Activated CD4-positive, alpha-beta T cell treated with anti-CD3 and anti-CD28 coated beads, Interleukin-2, amount 10 ng/mL, durations not matched to agents 24 days and 14 days (primary cell): Measurements from ENCODE around the gene ARHGEF11. TPM values are rescaled to one million over a fixed set of nuclear protein-coding genes. Genes with fewer than 3 reads are reported as not detected.
"Not testable (repeated sequence)": the region's sequence is repeated elsewhere in the genome, so short reads cannot be mapped to it uniquely, and the experiment has no call there.

ENCODE experiments used
- DNase-seq: peaks from one replicate; pipeline ENCODE4 v3.0.0; 2022
- H3K27ac Mint-ChIP-seq: one replicate; pipeline ENCODE4 v1.8.0; 2022; ENCODE audit warnings: mild to moderate bottlenecking, mixed read lengths
- H3K27me3 Mint-ChIP-seq: one replicate; pipeline ENCODE4 v1.8.0; 2022; ENCODE audit warnings: mixed read lengths
- H3K36me3 Mint-ChIP-seq: one replicate; pipeline ENCODE4 v1.8.0; 2022; ENCODE audit warnings: low read depth, mild to moderate bottlenecking, mixed read lengths
- H3K4me1 Mint-ChIP-seq: one replicate; pipeline ENCODE4 v1.8.0; 2021; ENCODE audit warnings: mixed read lengths
- H3K4me3 Mint-ChIP-seq: one replicate; pipeline ENCODE4 v1.8.0; 2022; ENCODE audit warnings: mild to moderate bottlenecking, moderate library complexity, mixed read lengths
- H3K9me3 Mint-ChIP-seq: one replicate; pipeline ENCODE4 v1.8.0; 2021; ENCODE audit warnings: mixed read lengths
- intact Hi-C: fragments of 100-400 bp; cut with micrococcal nuclease; formaldehyde crosslinking; loops from one replicate; pipeline ENCODE4 v1.15.1; 2023
- total RNA-seq: library from RNA; stranded (reverse); gene quantifications from 2 replicates; pipeline ENCODE4 v1.2.3, GENCODE V29; 2022

Gene ARHGEF11
- total RNA-seq, 1 donor from 2014 or later, result 1.9 TPM

GRCh38 chr1:156933136-156933535 is 112.4 kb downstream of the ARHGEF11 start:
- DNase-seq, result no peak
- intact Hi-C loops, result no loop called here
- Mint-ChIP-seq H3K9me3 (no peaks in the 10 kb centered on the region), H3K27me3 (peaks cover 28% of the 10 kb centered on the region), H3K36me3 (peaks cover under 1% of the 10 kb centered on the region), H3K4me3 (no peak overlapping the region), H3K4me1 (peaks cover 6% of the 10 kb centered on the region), H3K27ac (no peak overlapping the region)

GRCh38 chr1:156931974-156932710 is 113.4 kb downstream of the ARHGEF11 start:
- H3K27me3 Mint-ChIP-seq, result peaks cover 37% of the 10 kb centered on the region
- DNase-seq, result no peak
- no peaks in the 10 kb centered on the region for H3K36me3 Mint-ChIP-seq

GRCh38 chr1:156931211-156931952 is 114.2 kb downstream of the ARHGEF11 start:
- Mint-ChIP-seq H3K27me3 (peaks cover 45% of the 10 kb centered on the region), H3K36me3 (no peaks in the 10 kb centered on the region), H3K9me3 (no peaks in the 10 kb centered on the region), H3K4me1 (peaks cover 15% of the 10 kb centered on the region), H3K27ac (no peak overlapping the region), H3K4me3 (peak overlapping the region; percentile 2)
- no peak for DNase-seq
- intact Hi-C loops, result no loop called here

More at GRCh38 chr1:156931974-156932710, 113.4 kb downstream of the ARHGEF11 start:
- no peaks in the 10 kb centered on the region for H3K9me3 Mint-ChIP-seq
- no peak overlapping the region for H3K27ac Mint-ChIP-seq
- H3K4me1 Mint-ChIP-seq, result peaks cover 12% of the 10 kb centered on the region
- no peak overlapping the region for H3K4me3 Mint-ChIP-seq
- intact Hi-C loops, result no loop called here

- peaks cover 54% of the 10 kb centered on the region for H3K27me3 Mint-ChIP-seq
- DNase-seq, result no peak
- H3K9me3 Mint-ChIP-seq, result no peaks in the 10 kb centered on the region
- no peak overlapping the region for H3K4me3 Mint-ChIP-seq
- intact Hi-C loops, result no loop called here
- H3K27ac Mint-ChIP-seq, result no peak overlapping the region
- H3K36me3 Mint-ChIP-seq, result no peaks in the 10 kb centered on the region
- H3K4me1 Mint-ChIP-seq, result peaks cover 21% of the 10 kb centered on the region
Measured at GRCh38 chr1:156930483-156930882, 115.1 kb downstream of the ARHGEF11 start.

- peaks cover 62% of the 10 kb centered on the region for H3K27me3 Mint-ChIP-seq
- H3K27ac Mint-ChIP-seq, result no peak overlapping the region
- DNase-seq, result no peak
- no peaks in the 10 kb centered on the region for H3K9me3 Mint-ChIP-seq
- no peak overlapping the region for H3K4me3 Mint-ChIP-seq
- H3K4me1 Mint-ChIP-seq, result peaks cover 21% of the 10 kb centered on the region
- H3K36me3 Mint-ChIP-seq, result no peaks in the 10 kb centered on the region
- intact Hi-C loops, result loop anchor here (2.0 to 10.0 kb wide), 4 partner anchors 65 to 495 kb away; partner anchors contain the start of gene NTRK1
Measured at GRCh38 chr1:156929596-156930238, 115.8 kb downstream of the ARHGEF11 start.

- no peak for DNase-seq
- intact Hi-C loops, result loop anchor here (2.0 to 10.0 kb wide), 4 partner anchors 63 to 493 kb away; partner anchors contain the start of gene NTRK1
- Mint-ChIP-seq H3K36me3 (no peaks in the 10 kb centered on the region), H3K4me3 (peak overlapping the region; percentile 53), H3K27me3 (peaks cover 70% of the 10 kb centered on the region), H3K27ac (peak overlapping the region; percentile 45), H3K9me3 (no peaks in the 10 kb centered on the region), H3K4me1 (peaks cover 23% of the 10 kb centered on the region)
Measured at GRCh38 chr1:156928043-156928602, 117.4 kb downstream of the ARHGEF11 start.

- H3K4me3 Mint-ChIP-seq, result peak overlapping the region; percentile 53
Measured at GRCh38 chr1:156927215-156928042, 118.1 kb downstream of the ARHGEF11 start.

GRCh38 chr1:156926695-156927094 is 118.8 kb downstream of the ARHGEF11 start:
- Mint-ChIP-seq H3K27me3 (peaks cover 83% of the 10 kb centered on the region), H3K4me1 (peaks cover 23% of the 10 kb centered on the region)
- intact Hi-C loops, result loop anchor here (1.0 to 10.0 kb wide), 4 partner anchors 34 to 492 kb away; partner anchors contain the start of gene NTRK1
- H3K4me3 Mint-ChIP-seq, H3K9me3 Mint-ChIP-seq, H3K27ac Mint-ChIP-seq, H3K36me3 Mint-ChIP-seq, DNase-seq: not testable (repeated sequence)

More at GRCh38 chr1:156927215-156928042, 118.1 kb downstream of the ARHGEF11 start:
- Mint-ChIP-seq H3K27ac (no peak overlapping the region), H3K4me1 (peaks cover 23% of the 10 kb centered on the region), H3K36me3 (no peaks in the 10 kb centered on the region), H3K9me3 (no peaks in the 10 kb centered on the region), H3K27me3 (peaks cover 76% of the 10 kb centered on the region)
- intact Hi-C loops, result loop anchor here (1.0 to 10.0 kb wide), 5 partner anchors 35 to 493 kb away; partner anchors contain the start of gene NTRK1
- peak; percentile 92 for DNase-seq

- Mint-ChIP-seq H3K4me1 (peaks cover 20% of the 10 kb centered on the region), H3K27me3 (peaks cover 84% of the 10 kb centered on the region), H3K4me3 (no peak overlapping the region), H3K27ac (no peak overlapping the region), H3K36me3 (no peaks in the 10 kb centered on the region), H3K9me3 (no peaks in the 10 kb centered on the region)
- peak; percentile 72 for DNase-seq
- intact Hi-C loops, result loop anchor here (10.0 kb wide), 3 partner anchors 61 to 491 kb away; partner anchors contain the start of gene NTRK1
Measured at GRCh38 chr1:156926175-156926574, 119.4 kb downstream of the ARHGEF11 start.

- peak overlapping the region; percentile 61 for H3K27ac Mint-ChIP-seq
- intact Hi-C loops, result loop anchor here (10.0 kb wide), 3 partner anchors 61 to 491 kb away; partner anchors contain the start of gene NTRK1
- no peak overlapping the region for H3K4me3 Mint-ChIP-seq
- H3K4me1 Mint-ChIP-seq, result peaks cover 22% of the 10 kb centered on the region
- peaks cover 85% of the 10 kb centered on the region for H3K27me3 Mint-ChIP-seq
- no peaks in the 10 kb centered on the region for H3K36me3 Mint-ChIP-seq
- DNase-seq, result no peak
- no peaks in the 10 kb centered on the region for H3K9me3 Mint-ChIP-seq
Measured at GRCh38 chr1:156925154-156926010, 120.2 kb downstream of the ARHGEF11 start.

- Mint-ChIP-seq H3K4me1 (peaks cover 22% of the 10 kb centered on the region), H3K27me3 (peaks cover 87% of the 10 kb centered on the region), H3K36me3 (no peaks in the 10 kb centered on the region), H3K4me3 (no peak overlapping the region), H3K9me3 (no peaks in the 10 kb centered on the region), H3K27ac (no peak overlapping the region)
- DNase-seq, result no peak
- intact Hi-C loops, result loop anchor here (5.0 to 10.0 kb wide), 5 partner anchors 60 to 490 kb away; partner anchors contain the start of gene NTRK1
Measured at GRCh38 chr1:156924478-156925153, 120.9 kb downstream of the ARHGEF11 start.
